Vagina (tissue), 2 donors: ENCODE data around the gene LILRB4. TPM values are rescaled to one million over a fixed set of nuclear protein-coding genes. Genes with fewer than 3 reads are reported as not detected.

Experiments used
- DNase-seq, 2 donors: peaks; one replicate each; pipeline ENCODE4 v3.0.0-alpha.2; 2017; ENCODE audit errors: extremely low spot score in 2 of 2
- H3K27ac ChIP-seq: fragments of 200-600 bp; sonication (generic); one replicate; pipeline ENCODE4 v1.5.1; 2019
- H3K27me3 ChIP-seq: fragments of 200-600 bp; sonication (generic); one replicate; pipeline ENCODE4 v1.5.1; 2019
- H3K36me3 ChIP-seq, 2 donors: fragments of 200-600 bp; sonication (generic); one replicate each; pipeline ENCODE4 v1.5.1; 2017 to 2019
- H3K4me1 ChIP-seq: fragments of 200-600 bp; sonication (generic); one replicate; pipeline ENCODE4 v1.5.1; 2019
- H3K4me3 ChIP-seq, 2 donors: fragments of 200-600 bp; sonication (generic); 1 replicate in 1 of 2; 2 replicates in 1 of 2; pipeline ENCODE4 v1.5.1; 2016 to 2019
- H3K9me3 ChIP-seq: fragments of 200-600 bp; sonication (generic); one replicate; pipeline ENCODE4 v1.5.1; 2019
- POLR2A ChIP-seq, 2 donors: fragments of 450-650 bp; IDR thresholded peaks; one replicate each; pipeline ENCODE4 v1.6.1; 2017; ENCODE audit warnings: antibody characterized with exemption in 2 of 2, mild to moderate bottlenecking in 2 of 2, moderate library complexity in 2 of 2
- POLR2AphosphoS5 ChIP-seq, 2 donors: sonication (generic); formaldehyde crosslinking; IDR thresholded peaks; one replicate each; pipeline ENCODE4 v1.9.0; 2017; ENCODE audit warnings: antibody characterized with exemption in 2 of 2, mild to moderate bottlenecking in 2 of 2, low read depth in 1 of 2; ENCODE audit not compliant: insufficient read depth in 1 of 2
- intact Hi-C: fragments of 100-400 bp; cut with DNase I; formaldehyde crosslinking; loops from one replicate; pipeline ENCODE4 v1.15.1; 2023
- total RNA-seq: library from RNA; depleted of rRNA; stranded (reverse); fragments of >200 nt; gene quantifications from one replicate; pipeline ENCODE4 v1.2.3, GENCODE V29; 2016
- TF ChIP-seq, protein P1 (sequence below), 3 experiments: fragments of 450-650 bp in 2 of 3; fragments of 200-600 bp in 1 of 3; sonication (generic) in 1 of 3; IDR thresholded peaks; one replicate each; pipeline ENCODE4 v1.5.1; 2017 to 2019; ENCODE audit warnings: antibody characterized with exemption in 3 of 3, mild to moderate bottlenecking in 2 of 3, moderate library complexity in 2 of 3

Gene LILRB4
- total RNA-seq: 2.9 TPM

DNA sequence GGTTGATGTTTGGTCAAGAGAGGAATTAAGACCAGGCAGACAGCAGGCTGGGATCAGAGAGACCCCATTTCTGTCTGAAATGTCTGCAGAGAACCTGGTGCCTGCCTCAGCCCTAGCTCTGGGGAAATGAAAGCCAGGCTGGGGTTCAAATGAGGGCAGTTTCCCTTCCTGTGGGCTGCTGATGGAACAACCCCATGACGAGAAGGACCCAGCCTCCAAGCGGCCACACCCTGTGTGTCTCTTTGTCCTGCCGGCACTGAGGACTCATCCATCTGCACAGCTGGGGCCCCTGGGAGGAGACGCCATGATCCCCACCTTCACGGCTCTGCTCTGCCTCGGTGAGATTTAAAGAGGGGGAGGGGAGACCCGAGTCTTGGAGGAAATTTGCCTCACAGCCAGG lies at the start of gene LILRB4:
Gene LILRB4, plus strand, starts transcription at position 256 of the 400 bp plus-strand sequence. Its CDS starts 49 bp downstream, at position 305.
- Histone ChIP-seq H3K27me3 (no peaks in the 10 kb centered on the region), H3K4me3 (no peak within 1 kb of the TSS), H3K27ac (no peak within 1 kb of the TSS), H3K9me3 (no peaks in the 10 kb centered on the region), H3K4me1 (no peaks in the 10 kb centered on the region), H3K36me3 (no peaks in the 10 kb centered on the region)
- intact Hi-C loops: loop anchor here (10.0 kb wide), 1 partner anchor 178 kb away; no protein-coding TSS in a partner anchor
- no peak for TF ChIP-seq POLR2A (IDR thresholded peaks at IDR 0.05)
- TF ChIP-seq POLR2AphosphoS5 (IDR thresholded peaks at IDR 0.05; ENCODE audit: insufficient read depth in 1 of 2, low read depth in 1 of 2): no peak
- TF ChIP-seq, protein P1, sequence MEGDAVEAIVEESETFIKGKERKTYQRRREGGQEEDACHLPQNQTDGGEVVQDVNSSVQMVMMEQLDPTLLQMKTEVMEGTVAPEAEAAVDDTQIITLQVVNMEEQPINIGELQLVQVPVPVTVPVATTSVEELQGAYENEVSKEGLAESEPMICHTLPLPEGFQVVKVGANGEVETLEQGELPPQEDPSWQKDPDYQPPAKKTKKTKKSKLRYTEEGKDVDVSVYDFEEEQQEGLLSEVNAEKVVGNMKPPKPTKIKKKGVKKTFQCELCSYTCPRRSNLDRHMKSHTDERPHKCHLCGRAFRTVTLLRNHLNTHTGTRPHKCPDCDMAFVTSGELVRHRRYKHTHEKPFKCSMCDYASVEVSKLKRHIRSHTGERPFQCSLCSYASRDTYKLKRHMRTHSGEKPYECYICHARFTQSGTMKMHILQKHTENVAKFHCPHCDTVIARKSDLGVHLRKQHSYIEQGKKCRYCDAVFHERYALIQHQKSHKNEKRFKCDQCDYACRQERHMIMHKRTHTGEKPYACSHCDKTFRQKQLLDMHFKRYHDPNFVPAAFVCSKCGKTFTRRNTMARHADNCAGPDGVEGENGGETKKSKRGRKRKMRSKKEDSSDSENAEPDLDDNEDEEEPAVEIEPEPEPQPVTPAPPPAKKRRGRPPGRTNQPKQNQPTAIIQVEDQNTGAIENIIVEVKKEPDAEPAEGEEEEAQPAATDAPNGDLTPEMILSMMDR (IDR thresholded peaks at IDR 0.05): no peak
- DNase-seq: no peak

DNA sequence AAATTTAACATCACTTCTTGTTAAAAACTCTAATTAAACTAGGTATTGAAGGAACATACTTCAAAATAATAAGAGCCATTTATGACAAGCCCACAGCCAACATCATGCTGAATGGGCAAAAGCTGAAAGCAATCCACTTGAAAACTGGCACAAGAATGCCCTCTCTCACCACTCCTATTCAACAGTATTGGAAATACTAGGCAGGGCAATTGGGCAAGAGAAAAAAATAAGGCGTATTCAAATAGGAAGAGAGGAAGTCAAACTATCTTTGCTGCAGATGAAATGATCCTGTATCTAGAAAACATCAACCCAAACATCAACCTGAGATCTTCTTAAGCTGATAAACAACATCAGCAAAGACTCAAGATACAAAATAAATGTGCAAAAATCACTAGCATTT lies 48.1 kb upstream of the LILRB4 start:
- H3K4me1 ChIP-seq: no peaks in the 10 kb centered on the region
- no peaks in the 10 kb centered on the region for H3K27me3 ChIP-seq
- no peak overlapping the region for H3K27ac ChIP-seq
- TF ChIP-seq POLR2A (IDR thresholded peaks at IDR 0.05) (no peak), POLR2AphosphoS5 (IDR thresholded peaks at IDR 0.05; ENCODE audit: insufficient read depth in 1 of 2, low read depth in 1 of 2) (no peak)
- TF ChIP-seq, protein P1 (IDR thresholded peaks at IDR 0.05): no peak
- no peak for DNase-seq
- intact Hi-C loops: no loop called here
- H3K4me3 ChIP-seq: no peak overlapping the region
- no peaks in the 10 kb centered on the region for H3K9me3 ChIP-seq
- H3K36me3 ChIP-seq: no peaks in the 10 kb centered on the region

DNA sequence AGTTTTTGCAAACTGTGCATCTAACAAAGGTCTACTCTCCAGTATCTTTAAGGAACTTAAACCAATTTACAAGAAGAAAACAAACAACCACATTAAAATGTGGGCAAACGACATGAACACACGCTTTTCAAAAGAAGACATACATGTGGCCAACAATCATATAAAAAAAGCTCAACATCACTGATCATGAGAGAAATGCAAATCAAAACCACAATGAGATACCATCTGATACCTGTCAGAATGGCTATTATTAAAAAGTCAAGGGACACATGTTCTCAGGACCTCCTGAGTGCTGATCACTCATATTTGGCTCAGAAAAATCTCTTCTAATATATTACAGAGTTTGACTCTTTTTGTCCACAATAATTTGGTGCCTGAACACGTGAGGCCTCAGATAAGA lies 46.7 kb upstream of the LILRB4 start:
- H3K27me3 ChIP-seq: no peaks in the 10 kb centered on the region
- TF ChIP-seq, protein P1 (IDR thresholded peaks at IDR 0.05): no peak
- no peak for TF ChIP-seq POLR2AphosphoS5 (IDR thresholded peaks at IDR 0.05; ENCODE audit: insufficient read depth in 1 of 2, low read depth in 1 of 2)
- no peak for TF ChIP-seq POLR2A (IDR thresholded peaks at IDR 0.05)
- H3K9me3 ChIP-seq: no peaks in the 10 kb centered on the region
- intact Hi-C loops: no loop called here
- no peak overlapping the region for H3K4me3 ChIP-seq
- H3K27ac ChIP-seq: no peak overlapping the region
- H3K36me3 ChIP-seq: no peaks in the 10 kb centered on the region
- DNase-seq: no peak
- H3K4me1 ChIP-seq: no peaks in the 10 kb centered on the region

DNA sequence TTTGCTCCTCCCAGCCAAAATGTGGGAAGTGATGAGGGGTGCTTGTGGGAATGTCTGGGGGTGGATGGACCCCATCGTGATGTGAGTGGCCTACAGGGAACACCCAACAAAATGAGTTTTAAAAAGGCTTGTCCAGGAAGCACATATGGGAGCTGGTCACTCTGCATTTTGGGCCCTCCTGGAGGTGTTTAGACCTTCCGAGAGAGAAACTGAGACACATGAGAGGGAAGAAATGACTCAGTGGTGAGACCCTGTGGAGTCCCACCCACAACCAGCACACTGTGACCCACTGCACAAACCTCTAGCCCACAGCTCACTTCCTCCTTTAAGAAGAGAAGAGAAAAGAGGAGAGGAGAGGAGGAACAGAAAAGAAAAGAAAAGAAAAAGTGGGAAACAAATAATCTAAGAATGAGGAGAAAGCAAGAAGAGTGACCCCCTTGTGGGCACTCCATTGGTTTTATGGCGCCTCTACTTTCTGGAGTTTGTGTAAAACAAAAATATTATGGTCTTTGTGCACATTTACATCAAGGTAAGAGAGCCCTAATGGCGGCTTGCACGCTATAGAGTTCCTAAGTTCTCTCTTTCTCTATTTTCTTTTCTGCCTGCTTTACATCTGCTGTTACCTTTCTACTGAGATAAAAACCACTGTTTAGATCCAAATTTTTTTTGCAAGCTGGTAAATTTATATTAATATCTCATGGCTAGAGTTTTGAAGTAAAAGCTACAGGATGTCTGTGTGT lies 45.8 kb upstream of the LILRB4 start:
- no peak overlapping the region for H3K27ac ChIP-seq
- H3K4me1 ChIP-seq: no peaks in the 10 kb centered on the region
- H3K4me3 ChIP-seq: no peak overlapping the region
- H3K36me3 ChIP-seq: no peaks in the 10 kb centered on the region
- no peak for DNase-seq
- no peak for TF ChIP-seq POLR2A (IDR thresholded peaks at IDR 0.05)
- TF ChIP-seq POLR2AphosphoS5 (IDR thresholded peaks at IDR 0.05; ENCODE audit: insufficient read depth in 1 of 2, low read depth in 1 of 2): no peak
- H3K9me3 ChIP-seq: no peaks in the 10 kb centered on the region
- intact Hi-C loops: no loop called here
- H3K27me3 ChIP-seq: no peaks in the 10 kb centered on the region

DNA sequence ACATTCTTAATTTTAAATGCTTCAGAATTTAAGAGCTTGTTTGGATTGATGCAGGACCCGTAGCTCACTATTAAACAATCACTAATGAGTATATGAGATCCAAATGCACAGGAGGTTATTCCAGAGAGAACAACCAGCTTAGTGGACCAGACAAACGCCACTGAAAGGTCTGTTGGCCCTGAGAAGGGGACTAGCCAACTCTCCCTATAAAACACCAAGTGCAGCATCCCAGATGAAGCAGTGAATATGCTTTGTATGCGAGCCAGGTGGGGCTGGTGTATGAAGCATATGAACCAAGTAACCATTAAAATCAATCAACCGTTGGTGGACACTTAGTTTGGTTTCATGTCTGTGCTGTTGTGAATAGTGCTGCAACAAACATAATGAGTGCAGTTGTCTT lies 42.3 kb upstream of the LILRB4 start:
- H3K36me3 ChIP-seq: no peaks in the 10 kb centered on the region
- DNase-seq: no peak
- no peak overlapping the region for H3K27ac ChIP-seq
- intact Hi-C loops: no loop called here
- H3K27me3 ChIP-seq: no peaks in the 10 kb centered on the region
- no peaks in the 10 kb centered on the region for H3K9me3 ChIP-seq
- H3K4me3 ChIP-seq: no peak overlapping the region
- no peaks in the 10 kb centered on the region for H3K4me1 ChIP-seq
- no peak for TF ChIP-seq POLR2A (IDR thresholded peaks at IDR 0.05)
- no peak for TF ChIP-seq POLR2AphosphoS5 (IDR thresholded peaks at IDR 0.05; ENCODE audit: insufficient read depth in 1 of 2, low read depth in 1 of 2)
- TF ChIP-seq, protein P1 (IDR thresholded peaks at IDR 0.05): no peak
